Activated T-helper 1 cell treated with Interleukin-2 at 50 U/mL for 16 hours (primary cell): ENCODE results near the gene FGGY.
"Not testable (repeated sequence)": the region's sequence is repeated elsewhere in the genome, so short reads cannot be mapped to it uniquely, and the experiment has no call there.

Experiments
- DNase-seq: peaks from one replicate; pipeline ENCODE4 v3.0.0-alpha.2; 2020; ENCODE audit warnings: low read depth

FGGY gene

DNA sequence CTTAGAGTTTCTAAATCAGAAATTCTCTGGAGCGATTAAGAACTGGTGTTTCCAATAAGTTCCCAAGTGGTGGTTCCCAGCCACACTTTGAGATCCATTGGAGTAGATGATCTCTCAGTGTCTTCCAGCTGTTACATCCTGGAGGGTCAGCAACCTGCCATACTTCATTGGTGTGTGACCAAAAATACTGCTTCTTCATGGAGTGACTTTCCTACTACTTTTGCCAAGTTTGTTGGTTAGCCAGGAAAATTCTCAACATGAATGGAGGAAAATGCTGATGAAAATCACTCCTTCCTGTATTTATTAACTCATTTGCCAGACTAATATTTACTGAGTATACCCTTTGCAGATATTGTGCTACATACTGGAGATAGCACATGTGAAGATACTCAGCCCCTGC is 186.1 kb downstream of the FGGY start:
- DNase-seq = no peak

DNA sequence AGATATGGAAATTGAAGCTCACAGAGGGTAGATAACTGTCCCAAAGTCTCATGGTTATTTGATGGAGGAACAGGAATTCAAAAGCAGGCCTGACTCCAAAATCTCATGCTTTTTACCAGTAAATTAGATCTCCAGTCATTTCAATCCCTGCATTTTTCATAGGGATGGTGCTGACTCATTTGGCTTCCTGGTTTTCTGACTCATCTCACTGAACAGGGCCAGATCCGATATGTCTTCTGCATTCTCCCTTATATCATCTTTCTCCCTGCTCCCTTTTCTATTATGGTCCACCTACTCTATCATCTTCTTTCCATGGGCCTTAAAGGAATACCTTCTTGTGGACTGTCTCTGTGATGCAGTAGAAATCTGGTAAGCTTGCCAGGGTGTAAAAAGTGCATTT is 187.2 kb downstream of the FGGY start:
- DNase-seq = no peak

DNA sequence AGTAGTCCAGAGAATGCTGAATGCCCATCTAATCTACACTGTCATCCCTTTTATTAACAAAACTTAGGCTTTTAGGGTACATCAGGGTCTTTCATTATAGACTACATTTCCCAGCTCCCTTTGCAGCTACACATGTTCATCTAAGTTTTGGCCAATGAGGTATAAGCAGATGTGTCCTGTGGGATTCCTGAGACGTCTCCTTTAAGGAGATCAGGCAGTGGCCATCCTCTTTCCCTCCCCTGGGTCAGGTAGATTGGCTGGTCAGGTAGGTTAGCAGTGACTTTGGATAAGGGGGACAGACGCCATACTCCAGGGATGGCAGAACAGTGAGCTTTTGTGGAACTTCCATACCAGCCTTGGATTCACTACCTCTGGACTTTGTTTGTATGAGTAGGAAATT is 188.3 kb downstream of the FGGY start:
- DNase-seq = no peak

DNA sequence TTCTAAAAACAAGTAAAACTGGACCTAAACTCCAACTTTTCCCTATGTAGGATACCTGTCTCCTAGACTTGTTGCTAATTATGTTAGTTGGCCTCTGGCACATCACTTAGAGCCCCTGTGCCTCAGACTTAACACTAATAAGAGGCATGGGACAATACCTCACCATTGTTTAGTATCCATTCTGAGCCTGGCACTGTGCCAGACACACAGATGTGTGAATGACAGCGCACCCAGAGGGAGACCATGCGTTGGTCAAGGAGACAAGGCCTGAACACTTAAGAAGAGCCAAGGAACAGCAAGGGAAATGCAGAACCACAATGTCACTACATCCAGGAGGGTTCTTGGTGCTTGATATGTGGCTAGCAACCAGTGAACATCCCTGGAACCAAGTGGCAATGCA is 189.1 kb downstream of the FGGY start:
- DNase-seq = no peak

DNA sequence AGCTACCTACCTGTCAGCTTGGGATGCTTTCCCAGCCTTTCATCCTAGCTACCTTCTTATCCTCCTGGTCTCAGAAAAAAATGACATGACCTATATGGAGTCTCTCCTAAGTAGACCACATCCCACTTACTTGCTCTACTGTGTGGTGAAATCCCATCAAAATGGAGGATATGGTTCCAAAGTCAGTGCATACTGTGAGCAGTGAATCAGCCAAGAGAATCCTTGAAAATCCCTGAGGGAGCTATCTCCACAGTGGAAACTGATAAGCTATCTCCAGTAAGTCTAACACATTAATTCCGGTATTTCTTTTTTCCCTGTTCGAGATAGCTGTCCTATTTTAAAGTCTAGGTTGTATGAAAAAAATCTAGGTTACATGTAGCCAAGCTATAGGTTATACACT is 189.7 kb downstream of the FGGY start:
- no peak for DNase-seq

DNA sequence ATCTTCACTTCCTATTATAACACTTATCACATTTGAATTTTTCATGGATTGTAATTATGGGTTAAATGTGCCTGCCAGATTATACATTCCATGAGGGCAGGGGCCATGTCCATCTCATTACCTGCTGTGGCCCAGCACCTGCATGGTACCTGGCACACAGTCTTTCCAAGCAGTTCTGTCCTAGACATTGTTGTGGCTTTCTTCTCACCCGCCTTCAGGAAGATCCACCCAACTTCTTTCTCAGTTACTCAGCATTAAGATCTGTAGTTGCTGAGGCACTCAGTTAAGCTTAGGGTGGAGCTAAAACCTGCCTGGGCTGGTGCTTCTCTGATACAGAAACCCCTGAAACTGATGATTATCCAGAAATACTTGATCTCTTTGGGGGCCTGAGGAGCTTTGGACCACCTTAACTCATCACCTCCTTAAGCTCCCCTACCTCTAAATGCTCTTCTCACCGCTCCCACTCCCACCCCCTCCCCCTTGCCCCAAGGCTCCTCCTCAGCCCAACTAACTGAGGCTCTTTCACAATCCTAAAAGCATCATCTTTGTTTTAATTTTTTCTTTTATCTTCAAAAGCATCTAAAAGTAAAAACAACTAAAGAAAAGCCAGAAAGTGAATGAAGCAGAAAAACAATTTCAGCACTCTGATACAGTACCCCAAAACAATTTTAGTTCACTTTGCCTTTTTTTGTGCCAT is 190.6 kb downstream of the FGGY start:
- no peak for DNase-seq

DNA sequence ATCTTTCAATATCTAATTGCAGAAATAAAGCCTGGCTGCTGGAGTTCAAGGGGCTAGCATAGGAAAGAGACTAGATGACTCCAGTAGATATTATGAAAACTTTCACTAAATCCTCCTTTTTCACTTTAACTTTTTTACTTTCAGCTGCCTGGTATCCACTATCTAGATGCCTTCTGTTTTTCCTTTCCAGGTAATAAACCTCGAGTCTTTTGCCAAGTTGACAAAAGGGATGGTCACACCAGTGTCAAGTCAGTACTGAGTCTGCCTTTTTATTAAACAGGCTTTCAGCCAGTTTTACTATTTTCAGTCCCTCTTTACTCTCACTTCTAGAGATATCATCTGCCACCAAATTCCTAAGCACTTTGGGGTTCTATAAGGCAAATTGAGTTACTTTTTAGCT is 195.6 kb downstream of the FGGY start:
- DNase-seq = no peak

DNA sequence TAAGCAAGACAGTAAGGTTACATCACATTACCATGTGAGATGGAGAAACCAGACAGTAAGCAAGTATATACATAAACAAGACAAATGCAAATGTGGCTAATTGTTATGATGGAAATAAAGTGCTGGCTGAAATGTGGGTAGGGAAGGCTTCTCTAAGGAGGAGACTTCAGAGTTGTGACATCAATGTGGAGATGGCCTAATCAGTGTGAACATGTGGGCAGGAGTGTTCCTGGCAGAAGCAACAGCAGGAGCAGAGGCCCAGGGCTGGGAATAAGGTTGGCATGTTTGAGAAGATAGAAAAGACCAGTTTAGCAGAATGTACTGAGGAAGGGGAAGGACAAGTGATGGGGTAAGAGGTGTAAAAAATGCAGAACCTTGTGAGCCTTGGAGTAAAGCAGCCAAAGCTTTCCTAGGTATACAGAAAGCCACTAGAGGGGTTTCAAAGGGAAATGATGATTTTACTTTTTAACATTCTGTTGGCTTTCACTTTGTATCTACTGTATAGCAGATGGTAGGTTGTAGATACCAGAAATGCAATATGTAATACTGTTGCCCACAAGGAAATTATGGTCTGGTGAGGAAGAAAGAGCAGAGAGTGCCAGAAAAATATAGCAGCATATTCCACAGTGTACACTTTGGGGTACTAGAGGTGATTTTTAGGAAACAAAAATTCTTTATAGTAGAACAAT is 197.4 kb downstream of the FGGY start:
- DNase-seq = no peak

DNA sequence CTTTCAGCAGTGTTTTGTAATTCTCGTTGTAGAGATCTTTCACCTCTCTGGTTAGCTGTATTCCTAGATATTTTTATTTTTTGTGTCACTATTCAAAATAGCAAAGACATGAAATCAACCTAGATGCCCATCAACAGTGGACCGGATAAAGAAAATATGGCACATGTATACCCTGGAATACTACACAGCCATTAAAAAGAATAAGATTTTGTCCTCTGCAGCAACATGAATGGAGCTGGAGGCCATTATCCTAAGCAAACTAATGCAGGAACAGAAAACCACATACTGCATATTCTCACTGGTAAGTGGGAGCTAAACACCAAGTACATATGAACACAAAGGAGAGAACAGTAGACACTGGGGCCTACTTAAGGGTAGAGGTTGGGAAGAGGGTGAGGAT is 199.3 kb downstream of the FGGY start:
- not testable (repeated sequence) for DNase-seq

DNA sequence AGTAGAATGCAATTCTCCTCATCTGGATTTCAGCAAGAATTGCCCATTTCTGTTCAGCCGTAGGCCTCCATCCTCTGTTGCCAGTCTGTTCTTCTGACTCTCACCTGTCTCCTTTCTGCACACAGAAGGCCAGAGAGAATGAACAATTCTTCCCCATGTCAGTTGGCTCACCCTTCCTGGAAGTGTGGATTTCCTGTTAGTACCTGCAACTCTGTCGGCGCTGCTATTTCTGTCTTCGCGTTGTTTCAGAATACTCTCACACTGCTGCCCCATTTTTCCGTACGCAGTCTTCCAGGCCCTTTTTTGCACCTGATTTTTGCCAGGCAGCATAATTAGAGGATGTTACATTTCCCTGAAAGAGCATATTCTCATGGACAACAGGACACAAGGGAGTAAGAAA is 200.7 kb downstream of the FGGY start:
- DNase-seq = no peak

DNA sequence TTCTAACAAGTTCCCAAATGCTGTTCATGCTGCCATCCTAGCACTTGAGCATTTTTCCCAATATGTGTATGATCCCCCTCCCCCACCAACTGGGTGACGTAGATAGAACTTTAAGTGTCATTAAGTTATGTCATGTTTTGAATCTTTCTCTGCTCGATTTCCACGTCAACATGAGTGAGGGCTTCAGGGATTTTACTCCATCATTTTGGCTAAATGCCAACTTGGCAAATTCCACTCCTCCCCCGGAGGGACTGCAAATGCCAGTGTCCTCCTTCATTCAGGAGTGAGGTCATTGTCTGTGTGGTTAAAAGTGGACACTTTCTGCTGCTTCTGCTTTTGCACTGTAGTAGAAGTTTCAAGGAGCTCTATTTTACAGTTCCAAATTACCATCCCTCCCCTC is 201.7 kb downstream of the FGGY start:
- DNase-seq = no peak

DNA sequence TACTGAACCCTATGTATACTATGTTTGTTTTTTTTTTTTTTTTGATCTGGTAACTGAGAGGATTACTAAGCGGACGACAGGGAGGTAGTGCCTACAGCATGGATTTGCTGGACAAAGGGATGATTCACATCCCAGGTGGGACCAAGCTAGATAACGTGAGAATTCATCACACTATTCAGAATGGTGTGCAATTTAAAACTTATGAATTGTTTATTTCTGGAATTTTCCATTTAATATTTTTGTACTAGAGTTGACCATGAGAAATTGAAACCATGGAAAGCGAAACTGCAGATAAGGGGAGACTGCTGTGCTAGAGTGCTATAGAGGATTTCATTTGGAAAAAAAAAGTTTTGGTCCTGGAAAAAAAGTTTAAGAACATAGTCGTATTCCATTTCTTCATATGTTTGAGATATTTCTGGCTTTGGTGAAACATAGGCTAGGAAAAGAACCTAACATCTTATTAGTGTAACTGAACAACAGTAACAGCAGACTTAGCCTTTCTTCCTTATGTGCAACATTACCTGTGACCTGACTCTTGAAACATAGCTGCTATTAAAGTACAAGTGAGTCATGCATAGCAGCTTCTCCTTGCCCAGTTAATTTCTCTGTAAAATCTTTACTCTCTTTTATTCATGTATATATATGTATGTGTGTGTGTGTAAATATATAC is 202.5 kb downstream of the FGGY start:
- DNase-seq = no peak

DNA sequence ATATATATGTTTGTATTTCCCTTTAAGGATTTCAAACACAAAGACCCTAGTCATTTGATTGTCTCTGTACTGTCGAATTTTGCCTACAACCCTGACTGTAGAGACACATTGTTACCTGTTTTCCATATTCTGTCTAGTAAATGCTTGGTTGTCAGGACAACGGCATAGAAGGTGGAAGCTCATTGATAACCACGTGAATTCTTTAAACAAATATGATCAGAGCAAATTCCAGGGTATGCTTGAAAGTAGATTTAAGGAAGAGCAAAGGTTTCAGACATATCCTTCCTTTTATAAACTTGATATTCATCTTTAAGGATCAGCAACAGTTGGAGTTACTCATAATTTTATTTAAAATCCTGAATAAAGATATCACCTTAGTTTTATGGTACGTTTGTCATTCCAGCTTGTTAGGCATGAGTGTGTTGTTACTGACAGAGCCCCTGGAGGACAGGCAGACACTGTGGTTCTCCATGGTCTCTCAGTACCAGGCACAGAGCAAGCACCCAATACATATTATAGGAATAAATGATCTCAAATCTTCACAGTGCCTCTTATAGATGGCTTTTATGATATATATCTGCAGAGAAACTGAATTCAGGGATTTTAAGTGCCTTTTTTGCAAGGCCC is 203.2 kb downstream of the FGGY start:
- no peak for DNase-seq

DNA sequence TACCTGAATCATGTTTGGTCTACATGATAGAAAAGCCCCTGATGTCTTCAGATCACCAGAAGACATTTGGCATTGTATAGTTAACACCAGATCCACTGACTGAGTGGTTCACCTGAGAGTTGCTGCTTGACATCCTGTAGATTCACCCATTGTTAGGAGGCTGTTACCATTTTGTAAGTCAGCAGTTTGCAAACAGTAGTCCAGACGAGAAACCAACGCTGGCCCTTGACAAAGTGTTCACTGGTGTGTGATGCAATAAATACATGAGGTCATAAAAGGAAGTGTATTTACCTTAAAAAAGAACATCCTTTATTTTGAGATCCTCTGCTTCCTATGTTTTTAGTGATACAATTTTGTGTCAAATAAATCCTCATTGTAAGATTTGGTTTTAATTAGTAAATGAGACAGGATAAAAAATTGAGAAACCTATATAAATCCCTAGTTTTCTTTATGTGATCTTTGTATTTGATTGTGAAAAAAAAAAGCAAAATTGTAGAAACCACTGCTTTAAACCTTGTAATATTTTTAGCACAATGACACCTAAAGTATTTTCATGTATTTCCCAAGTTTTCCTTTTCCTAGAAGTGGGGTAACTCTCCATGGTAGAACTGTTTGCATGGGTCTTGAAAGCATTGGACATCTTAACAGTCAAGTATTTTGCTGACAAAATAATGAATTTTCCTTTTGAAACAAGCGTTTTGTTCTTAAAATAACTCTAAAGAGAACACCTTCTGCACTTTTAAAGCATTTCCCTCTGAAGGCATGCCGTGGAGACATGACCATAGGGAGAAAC is 204.3 kb downstream of the FGGY start:
- no peak for DNase-seq

DNA sequence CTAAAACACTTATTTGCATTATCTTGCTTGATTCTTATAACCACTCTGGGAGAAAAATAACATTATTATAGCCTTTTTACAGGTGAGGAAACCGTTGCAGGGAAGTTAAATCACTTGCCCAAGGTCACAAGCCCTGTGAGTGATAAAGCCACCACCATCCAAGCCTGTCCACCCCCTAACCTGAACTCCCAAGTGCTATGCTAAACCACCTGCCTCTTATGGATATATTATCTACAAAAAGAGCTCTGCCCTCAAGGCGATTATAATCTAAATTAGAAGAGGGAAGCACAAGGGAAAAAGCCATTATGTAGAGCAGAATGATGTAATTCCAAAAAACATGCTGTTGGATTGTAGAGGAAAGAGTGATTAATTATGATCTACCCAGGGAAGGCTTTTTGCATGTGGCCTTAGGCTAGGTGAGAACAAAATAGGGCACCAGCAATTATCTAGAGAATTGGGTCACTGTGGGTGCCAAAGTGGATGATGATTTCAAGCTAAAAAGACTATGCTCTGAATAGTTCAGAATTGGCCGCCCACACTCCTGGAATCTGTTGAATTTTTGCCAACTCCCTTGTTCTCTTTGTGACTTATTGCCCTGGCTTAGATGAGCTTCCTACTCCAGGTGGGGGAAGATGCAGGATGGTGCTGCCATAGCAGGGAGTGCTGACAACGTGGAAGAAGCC is 205.3 kb downstream of the FGGY start:
- no peak for DNase-seq

DNA sequence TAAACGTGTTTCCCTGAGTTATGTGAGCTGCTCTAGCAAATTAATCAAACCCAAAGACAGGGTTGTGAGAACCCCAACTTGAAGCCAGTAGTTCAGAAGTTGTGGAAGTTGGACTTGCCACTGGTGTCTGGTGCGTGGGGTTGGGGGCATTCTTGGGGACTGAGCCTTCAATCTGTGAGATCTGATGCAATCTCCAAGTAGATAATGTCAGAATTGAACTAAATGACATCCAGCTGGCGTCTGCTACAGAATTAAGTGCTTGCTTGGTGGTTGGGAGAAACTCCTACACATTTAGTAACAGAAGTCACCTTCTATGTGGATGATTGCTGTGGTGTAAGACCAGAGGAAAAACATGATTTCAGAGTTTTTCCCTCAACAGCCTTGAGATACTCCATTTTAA is 207.4 kb downstream of the FGGY start:
- DNase-seq = no peak

DNA sequence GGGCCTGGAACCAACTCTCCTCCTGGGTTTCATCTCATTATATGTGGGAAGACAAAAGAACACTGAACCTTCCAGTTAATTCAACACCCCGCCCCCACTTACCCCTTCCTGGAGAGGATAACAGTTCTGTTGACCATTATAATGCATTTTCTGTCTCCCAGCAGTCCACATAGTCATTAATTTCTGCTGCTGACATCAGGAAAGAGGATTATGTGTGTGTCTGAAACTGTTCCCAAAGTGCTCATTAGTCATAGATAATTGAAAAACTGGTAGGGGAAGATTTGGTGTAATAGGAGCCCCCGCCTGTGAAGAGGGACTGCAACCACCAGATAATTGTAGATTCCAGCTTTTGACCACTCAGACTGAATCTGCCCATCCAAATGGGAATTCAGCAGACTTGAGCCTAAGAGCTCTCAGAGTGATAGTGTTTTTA is 208.7 kb downstream of the FGGY start:
- no peak for DNase-seq

DNA sequence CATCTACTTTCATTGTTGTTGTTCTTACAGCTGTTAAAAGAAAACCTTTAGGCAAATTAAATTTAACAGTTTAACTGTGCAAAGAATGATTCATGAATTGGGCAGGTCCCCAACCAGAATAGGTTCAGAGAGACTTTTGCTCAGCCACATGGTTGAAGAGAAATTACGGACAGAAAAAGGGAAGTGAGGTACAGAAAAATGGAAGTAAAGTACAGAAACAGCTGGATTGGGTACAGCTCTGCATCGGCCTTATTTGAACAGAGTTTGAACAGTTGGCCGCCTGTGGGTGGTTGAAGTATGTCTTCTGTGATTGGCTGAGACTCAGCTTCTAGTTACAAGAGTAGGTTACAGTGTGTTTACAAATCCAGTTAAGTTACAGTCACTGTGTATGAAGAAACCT is 210.1 kb downstream of the FGGY start:
- DNase-seq = no peak

DNA sequence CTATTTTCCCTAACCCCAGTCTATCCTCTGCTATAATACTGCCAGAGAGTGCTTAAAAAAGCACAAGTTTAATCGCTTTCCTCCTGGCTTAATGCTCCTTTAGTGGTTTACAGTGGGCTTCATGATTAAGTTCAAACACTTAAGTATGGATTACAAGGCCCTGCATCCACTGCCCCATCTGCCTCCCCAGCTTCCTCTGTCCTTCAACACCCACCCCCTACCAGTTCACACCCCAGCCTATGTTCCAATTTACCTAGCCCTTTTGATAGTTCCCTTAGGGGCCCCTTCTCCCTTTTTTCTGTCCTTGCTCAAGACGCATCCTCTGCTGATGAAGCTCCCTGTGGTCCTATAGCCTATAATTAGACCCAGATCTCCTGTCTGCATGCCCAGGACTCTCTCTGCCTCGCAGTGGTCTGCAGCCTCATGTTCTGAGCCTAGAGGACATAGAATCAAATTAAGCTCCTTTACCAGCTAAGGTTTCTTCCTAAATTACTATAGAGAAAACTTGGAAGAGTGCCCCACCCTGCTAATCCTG is 212.5 kb downstream of the FGGY start:
- no peak for DNase-seq

DNA sequence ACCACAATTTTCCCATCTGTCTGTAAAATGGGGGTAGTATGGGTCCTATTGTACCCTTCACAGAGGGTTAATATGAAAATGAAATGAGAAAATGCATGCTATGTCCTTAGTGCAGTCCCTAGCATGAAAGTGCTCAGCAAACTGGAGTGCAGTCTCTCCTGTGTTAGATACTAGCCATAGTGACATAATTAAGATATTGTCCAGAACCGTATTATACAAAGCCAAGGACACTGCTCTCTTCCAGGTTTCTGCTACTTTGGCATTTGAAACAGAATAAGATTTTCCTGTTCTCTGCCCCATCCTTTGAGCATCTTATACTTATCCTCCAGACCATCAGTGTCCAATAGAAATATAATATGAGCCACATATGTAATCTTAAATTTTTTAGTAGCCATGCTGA is 213.4 kb downstream of the FGGY start:
- DNase-seq = no peak
